Measurements from ENCODE around the gene POLE. TPM values are rescaled to one million over a fixed set of nuclear protein-coding genes. Genes with fewer than 3 reads are reported as not detected.

POLE gene
- total and polyA plus RNA-seq, 2 donors from 2014 or later = 5.3 to 23.0 TPM

DNA sequence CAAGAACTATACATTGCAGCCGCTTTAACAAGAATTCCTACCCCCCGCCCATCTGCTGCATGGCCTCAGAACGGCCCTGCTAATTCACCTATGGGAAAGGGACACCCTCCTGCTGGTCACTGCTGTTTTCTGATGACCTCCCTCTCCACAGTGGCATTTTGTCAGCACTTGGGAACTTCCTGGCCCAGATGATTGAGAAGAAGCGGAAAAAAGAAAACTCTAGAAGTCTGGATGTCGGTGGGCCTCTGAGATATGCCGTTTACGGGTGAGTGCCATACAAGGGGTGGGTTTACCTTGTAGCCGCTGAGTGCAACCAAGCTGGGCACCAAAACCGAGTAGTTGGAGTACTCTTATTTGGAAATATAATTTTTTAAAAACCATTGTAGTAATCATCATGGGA, 3.0 kb upstream of the POLE start:
- TF ChIP-seq, protein P1, sequence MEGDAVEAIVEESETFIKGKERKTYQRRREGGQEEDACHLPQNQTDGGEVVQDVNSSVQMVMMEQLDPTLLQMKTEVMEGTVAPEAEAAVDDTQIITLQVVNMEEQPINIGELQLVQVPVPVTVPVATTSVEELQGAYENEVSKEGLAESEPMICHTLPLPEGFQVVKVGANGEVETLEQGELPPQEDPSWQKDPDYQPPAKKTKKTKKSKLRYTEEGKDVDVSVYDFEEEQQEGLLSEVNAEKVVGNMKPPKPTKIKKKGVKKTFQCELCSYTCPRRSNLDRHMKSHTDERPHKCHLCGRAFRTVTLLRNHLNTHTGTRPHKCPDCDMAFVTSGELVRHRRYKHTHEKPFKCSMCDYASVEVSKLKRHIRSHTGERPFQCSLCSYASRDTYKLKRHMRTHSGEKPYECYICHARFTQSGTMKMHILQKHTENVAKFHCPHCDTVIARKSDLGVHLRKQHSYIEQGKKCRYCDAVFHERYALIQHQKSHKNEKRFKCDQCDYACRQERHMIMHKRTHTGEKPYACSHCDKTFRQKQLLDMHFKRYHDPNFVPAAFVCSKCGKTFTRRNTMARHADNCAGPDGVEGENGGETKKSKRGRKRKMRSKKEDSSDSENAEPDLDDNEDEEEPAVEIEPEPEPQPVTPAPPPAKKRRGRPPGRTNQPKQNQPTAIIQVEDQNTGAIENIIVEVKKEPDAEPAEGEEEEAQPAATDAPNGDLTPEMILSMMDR (IDR thresholded peaks at IDR 0.05; ENCODE audit: borderline replicate concordance, extremely low read depth, insufficient read depth) = no peak
- H3K9me3 ChIP-seq (ENCODE audit: control insufficient read depth in 2 of 3, insufficient read depth in 1 of 3, low read length in 3 of 3) = no peaks in the 10 kb centered on the region
- H3K9ac ChIP-seq (ENCODE audit: low read length in 3 of 3) = no peak overlapping the region
- peaks cover 0 to 3% (median 0%) of the 10 kb centered on the region in 3 donors for H3K4me1 ChIP-seq (ENCODE audit: control insufficient read depth in 2 of 3, insufficient read depth in 2 of 3, low read depth in 1 of 3, low read length in 3 of 3)
- no peak overlapping the region for H3K4me3 ChIP-seq (ENCODE audit: low read length in 3 of 3)
- FAIRE-seq = no peak
- H3K27ac ChIP-seq (ENCODE audit: low read depth in 2 of 2, low read length in 2 of 2) = no peak overlapping the region
- intact Hi-C loops (cut with DNase I) = no loop called here
- no peaks in the 10 kb centered on the region for H3K27me3 ChIP-seq (ENCODE audit: control insufficient read depth, insufficient read depth, low read length)
- no peak for DNase-seq
- H3K36me3 ChIP-seq (ENCODE audit: control insufficient read depth in 2 of 3, insufficient read depth in 3 of 3, low read length in 3 of 3) = peaks cover 0 to 7% (median 0%) of the 10 kb centered on the region in 3 donors

DNA sequence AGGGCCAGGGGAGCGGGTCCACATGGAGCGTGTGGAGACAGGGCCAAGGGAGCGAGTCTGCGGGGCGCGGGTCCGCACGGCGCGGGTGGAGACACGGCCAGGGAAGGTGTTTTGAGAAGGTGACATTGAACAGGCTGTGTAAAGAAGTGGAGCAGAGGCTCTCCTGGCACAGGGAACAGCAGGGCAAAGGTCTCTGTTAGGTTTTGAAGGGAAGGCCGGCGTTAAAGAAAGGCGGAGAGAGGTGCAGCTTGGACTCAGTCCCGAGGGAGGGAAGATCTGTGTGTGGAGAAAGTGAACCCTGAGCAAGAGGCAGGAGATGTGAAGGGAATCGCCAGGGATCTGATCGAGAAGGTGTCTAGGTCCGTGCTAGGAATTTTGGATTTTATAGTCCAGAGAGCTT, 2.1 kb upstream of the POLE start:
- H3K9me3 ChIP-seq (ENCODE audit: control insufficient read depth in 2 of 3, insufficient read depth in 1 of 3, low read length in 3 of 3) = no peaks in the 10 kb centered on the region
- peak overlapping the region in 1 of 3 donors; percentile 12 for H3K9ac ChIP-seq (ENCODE audit: low read length in 3 of 3)
- H3K27ac ChIP-seq (ENCODE audit: low read depth in 2 of 2, low read length in 2 of 2) = peak overlapping the region in 1 of 2 donors; percentile 43
- no peaks in the 10 kb centered on the region for H3K27me3 ChIP-seq (ENCODE audit: control insufficient read depth, insufficient read depth, low read length)
- TF ChIP-seq, protein P1 (IDR thresholded peaks at IDR 0.05; ENCODE audit: borderline replicate concordance, extremely low read depth, insufficient read depth) = no peak
- DNase-seq (peak in 1 of 5 donors; percentile 25), FAIRE-seq (no peak)
- H3K4me1 ChIP-seq (ENCODE audit: control insufficient read depth in 2 of 3, insufficient read depth in 2 of 3, low read depth in 1 of 3, low read length in 3 of 3) = peaks cover 0 to 3% (median 0%) of the 10 kb centered on the region in 3 donors
- peak overlapping the region in 2 of 3 donors; percentile 19 to 44 for H3K4me3 ChIP-seq (ENCODE audit: low read length in 3 of 3)
- peaks cover 0 to 7% (median 0%) of the 10 kb centered on the region in 3 donors for H3K36me3 ChIP-seq (ENCODE audit: control insufficient read depth in 2 of 3, insufficient read depth in 3 of 3, low read length in 3 of 3)
- intact Hi-C loops (cut with DNase I) = no loop called here

DNA sequence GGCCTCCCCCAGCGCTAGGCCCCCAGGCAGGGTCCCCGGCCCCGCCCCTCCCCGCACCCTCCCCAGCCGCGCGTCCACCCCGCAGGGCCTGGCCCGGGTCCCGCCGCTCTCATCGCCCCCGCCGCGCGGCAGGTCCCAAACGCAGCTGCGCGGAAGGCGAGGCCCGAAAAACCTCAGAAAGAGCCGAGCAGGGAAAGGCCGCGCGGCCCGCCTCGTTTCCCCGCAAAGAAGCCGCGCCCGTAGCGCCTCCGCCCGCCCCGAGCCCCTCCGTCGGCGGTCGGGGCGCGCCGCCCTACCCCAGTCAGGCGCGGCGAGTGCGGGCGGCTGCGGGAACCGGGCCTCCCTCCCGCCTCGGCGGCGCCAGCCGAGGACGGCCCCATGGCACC, 324 bp downstream of the POLE start:
- no peaks in the 10 kb centered on the region for H3K9me3 ChIP-seq (ENCODE audit: control insufficient read depth in 2 of 3, insufficient read depth in 1 of 3, low read length in 3 of 3)
- peaks cover 0 to 7% (median 0%) of the 10 kb centered on the region in 3 donors for H3K36me3 ChIP-seq (ENCODE audit: control insufficient read depth in 2 of 3, insufficient read depth in 3 of 3, low read length in 3 of 3)
- DNase-seq = peak in 2 of 5 donors; percentile 19 to 64
- H3K27me3 ChIP-seq (ENCODE audit: control insufficient read depth, insufficient read depth, low read length) = no peaks in the 10 kb centered on the region
- TF ChIP-seq, protein P1 (IDR thresholded peaks at IDR 0.05; ENCODE audit: borderline replicate concordance, extremely low read depth, insufficient read depth) = no peak
- H3K27ac ChIP-seq (ENCODE audit: low read depth in 2 of 2, low read length in 2 of 2) = no peak overlapping the region
- H3K4me3 ChIP-seq (ENCODE audit: low read length in 3 of 3) = peak overlapping the region in 1 of 3 donors; percentile 35
- H3K4me1 ChIP-seq (ENCODE audit: control insufficient read depth in 2 of 3, insufficient read depth in 2 of 3, low read depth in 1 of 3, low read length in 3 of 3) = peaks cover 0 to 3% (median 0%) of the 10 kb centered on the region in 3 donors
- intact Hi-C loops (cut with DNase I) = no loop called here
- H3K9ac ChIP-seq (ENCODE audit: low read length in 3 of 3) = no peak overlapping the region
- FAIRE-seq = no peak

DNA sequence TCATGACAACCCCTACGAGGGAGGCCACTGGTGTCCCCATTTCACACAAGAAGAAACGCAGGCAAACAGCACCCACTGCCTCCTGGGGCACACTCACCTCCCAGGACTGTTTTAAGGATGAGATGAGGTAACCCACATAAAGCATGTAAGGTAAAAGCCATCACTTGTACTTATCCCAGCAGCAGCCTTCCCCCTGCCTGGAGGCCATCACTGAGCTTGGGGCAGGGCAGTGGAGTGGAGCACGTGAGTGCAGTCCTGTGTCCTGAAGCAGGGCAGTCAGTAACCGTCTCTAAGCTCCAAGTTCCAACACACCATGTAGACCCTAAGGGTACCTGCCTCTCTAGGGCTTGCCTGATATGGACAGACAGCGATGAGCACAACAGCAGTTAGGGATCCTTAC, 1.7 kb downstream of the POLE start:
- peaks cover 0 to 3% (median 0%) of the 10 kb centered on the region in 3 donors for H3K4me1 ChIP-seq (ENCODE audit: control insufficient read depth in 2 of 3, insufficient read depth in 2 of 3, low read depth in 1 of 3, low read length in 3 of 3)
- H3K36me3 ChIP-seq (ENCODE audit: control insufficient read depth in 2 of 3, insufficient read depth in 3 of 3, low read length in 3 of 3) = no peaks in the 10 kb centered on the region
- H3K27me3 ChIP-seq (ENCODE audit: control insufficient read depth, insufficient read depth, low read length) = no peaks in the 10 kb centered on the region
- intact Hi-C loops (cut with DNase I) = no loop called here
- H3K4me3 ChIP-seq (ENCODE audit: low read length in 3 of 3) = no peak overlapping the region
- H3K9me3 ChIP-seq (ENCODE audit: control insufficient read depth in 2 of 3, insufficient read depth in 1 of 3, low read length in 3 of 3) = no peaks in the 10 kb centered on the region
- TF ChIP-seq, protein P1 (IDR thresholded peaks at IDR 0.05; ENCODE audit: borderline replicate concordance, extremely low read depth, insufficient read depth) = no peak
- H3K27ac ChIP-seq (ENCODE audit: low read depth in 2 of 2, low read length in 2 of 2) = no peak overlapping the region
- FAIRE-seq (no peak), DNase-seq (no peak)
- H3K9ac ChIP-seq (ENCODE audit: low read length in 3 of 3) = no peak overlapping the region

Data from kidney (tissue), 14 donors.